Measurements from ENCODE around the gene CC2D2B. TPM values are rescaled to one million over a fixed set of nuclear protein-coding genes. Genes with fewer than 3 reads are reported as not detected.

Gene CC2D2B
- total and polyA plus RNA-seq, 2 of the 13 experiments (the other 11 are each of a cell fraction or from before 2014, with no cell fraction given), result 0.20 TPM; not detected in 1

DNA sequence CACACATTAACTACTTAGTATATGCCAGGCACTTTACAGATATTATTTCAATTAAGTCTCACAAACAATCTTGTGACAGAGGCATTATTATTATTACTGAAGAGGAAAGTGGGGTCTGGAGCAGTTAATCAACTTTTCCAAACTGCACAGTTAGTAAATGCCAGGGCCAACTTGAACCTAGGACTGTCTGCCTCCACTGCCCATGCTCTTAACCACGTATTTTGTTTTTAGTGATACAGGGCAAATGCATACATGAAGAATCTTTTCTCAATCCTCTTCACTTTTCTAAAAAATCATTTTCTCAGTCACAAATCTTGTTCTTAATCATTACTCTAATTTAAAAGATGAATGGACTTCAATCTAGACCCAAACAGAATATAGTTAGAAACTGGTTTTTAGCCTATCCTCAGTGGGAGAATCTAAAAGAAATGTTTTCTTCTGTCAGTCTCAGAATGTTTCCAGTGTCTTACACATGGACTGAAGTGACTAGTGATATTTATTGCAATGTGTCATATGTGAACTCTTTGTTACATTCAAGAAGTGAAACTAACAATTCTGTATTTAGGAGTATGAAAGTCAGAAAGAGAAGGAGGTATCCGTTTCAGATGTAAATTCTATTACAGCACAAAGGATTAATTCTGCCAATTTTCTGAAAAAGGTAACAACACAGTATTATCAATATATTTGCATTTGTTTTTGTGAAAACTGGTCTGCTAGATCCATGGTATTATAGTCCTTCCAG, 80.1 kb downstream of the CC2D2B start:
- intact Hi-C loops (cut with micrococcal nuclease; ENCODE audit: unreplicated experiment), result no loop called here
- no peak for DNase-seq (ENCODE audit: low spot score)
- no peaks in the 10 kb centered on the region for H3K27me3 ChIP-seq (ENCODE audit: control insufficient read depth in 1 of 2, insufficient read depth in 2 of 2, low read length in 2 of 2)
- in situ Hi-C loops (cut with HindIII; ENCODE audit: extremely low pct_ligation_motif_present, low pct_unique_long_range_greater_than_20kb), result no loop called here
- ChIA-PET CTCF (ENCODE audit: low intra/inter-chr PET ratio, low total read pairs) (no interaction called here), POLR2A (no interaction called here)
- H3K36me3 ChIP-seq (replicated peaks in 1 of 2; ENCODE audit: control insufficient read depth in 1 of 2, insufficient read depth in 2 of 2, low read length in 2 of 2), result no peaks in the 10 kb centered on the region
- no peaks in the 10 kb centered on the region for H3K79me2 ChIP-seq (ENCODE audit: insufficient read depth, low read length)
- no peak for FAIRE-seq
- H4K20me1 ChIP-seq (ENCODE audit: insufficient read depth, low read length), result no peaks in the 10 kb centered on the region
- no peak overlapping the region for H3K4me3 ChIP-seq (replicated peaks in 1 of 3; ENCODE audit: insufficient read depth in 1 of 3, low read depth in 2 of 3, low read length in 3 of 3)
- H3K9me3 ChIP-seq (ENCODE audit: low read length), result no peaks in the 10 kb centered on the region
- H3K4me2 ChIP-seq (ENCODE audit: low read depth, low read length), result no peak overlapping the region
- no peak for TF ChIP-seq SIN3B (IDR thresholded peaks at IDR 0.05; ENCODE audit: low read length)
- TF ChIP-seq ZBTB7B (CRISPR knock-in tag; IDR thresholded peaks at IDR 0.05), result no peak
- no peak for TF ChIP-seq ZNF263 (CRISPR knock-in tag; IDR thresholded peaks at IDR 0.05)
- TF ChIP-seq, protein P1, sequence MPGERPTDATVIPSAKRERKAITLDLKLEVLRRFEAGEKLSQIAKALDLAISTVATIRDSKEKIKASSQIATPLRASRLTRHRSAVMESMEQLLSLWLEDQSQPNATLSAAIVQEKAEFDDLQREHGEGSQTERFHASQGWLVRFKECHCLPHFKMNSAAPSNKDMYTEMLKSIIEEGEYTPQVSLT (CRISPR knock-in tag; IDR thresholded peaks at IDR 0.05; ENCODE audit: borderline replicate concordance, low read depth), result no peak
- no peak for TF ChIP-seq ZKSCAN1 (IDR thresholded peaks at IDR 0.05; ENCODE audit: low read length)
- TF ChIP-seq ZSCAN22 (CRISPR knock-in tag; IDR thresholded peaks at IDR 0.05), result no peak
- no peak for TF ChIP-seq ZNF496 (CRISPR knock-in tag; IDR thresholded peaks at IDR 0.05; ENCODE audit: insufficient replicate concordance)
- TF ChIP-seq, protein P2, sequence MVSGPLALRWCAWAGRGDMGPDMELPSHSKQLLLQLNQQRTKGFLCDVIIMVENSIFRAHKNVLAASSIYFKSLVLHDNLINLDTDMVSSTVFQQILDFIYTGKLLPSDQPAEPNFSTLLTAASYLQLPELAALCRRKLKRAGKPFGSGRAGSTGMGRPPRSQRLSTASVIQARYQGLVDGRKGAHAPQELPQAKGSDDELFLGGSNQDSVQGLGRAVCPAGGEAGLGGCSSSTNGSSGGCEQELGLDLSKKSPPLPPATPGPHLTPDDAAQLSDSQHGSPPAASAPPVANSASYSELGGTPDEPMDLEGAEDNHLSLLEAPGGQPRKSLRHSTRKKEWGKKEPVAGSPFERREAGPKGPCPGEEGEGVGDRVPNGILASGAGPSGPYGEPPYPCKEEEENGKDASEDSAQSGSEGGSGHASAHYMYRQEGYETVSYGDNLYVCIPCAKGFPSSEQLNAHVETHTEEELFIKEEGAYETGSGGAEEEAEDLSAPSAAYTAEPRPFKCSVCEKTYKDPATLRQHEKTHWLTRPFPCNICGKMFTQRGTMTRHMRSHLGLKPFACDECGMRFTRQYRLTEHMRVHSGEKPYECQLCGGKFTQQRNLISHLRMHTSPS (CRISPR knock-in tag; IDR thresholded peaks at IDR 0.05; ENCODE audit: low read depth), result no peak
- TF ChIP-seq, protein P3, sequence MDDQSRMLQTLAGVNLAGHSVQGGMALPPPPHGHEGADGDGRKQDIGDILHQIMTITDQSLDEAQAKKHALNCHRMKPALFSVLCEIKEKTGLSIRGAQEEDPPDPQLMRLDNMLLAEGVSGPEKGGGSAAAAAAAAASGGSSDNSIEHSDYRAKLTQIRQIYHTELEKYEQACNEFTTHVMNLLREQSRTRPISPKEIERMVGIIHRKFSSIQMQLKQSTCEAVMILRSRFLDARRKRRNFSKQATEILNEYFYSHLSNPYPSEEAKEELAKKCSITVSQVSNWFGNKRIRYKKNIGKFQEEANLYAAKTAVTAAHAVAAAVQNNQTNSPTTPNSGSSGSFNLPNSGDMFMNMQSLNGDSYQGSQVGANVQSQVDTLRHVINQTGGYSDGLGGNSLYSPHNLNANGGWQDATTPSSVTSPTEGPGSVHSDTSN (CRISPR knock-in tag; IDR thresholded peaks at IDR 0.05; ENCODE audit: borderline replicate concordance), result no peak
- no peak for TF ChIP-seq ZNF44 (CRISPR knock-in tag; IDR thresholded peaks at IDR 0.05)
- TF ChIP-seq FOSL2 (CRISPR knock-in tag; IDR thresholded peaks at IDR 0.05), result no peak
- no peak for TF ChIP-seq ZNF652 (CRISPR knock-in tag; IDR thresholded peaks at IDR 0.05; ENCODE audit: borderline replicate concordance, low read depth)
- H3K9ac ChIP-seq (ENCODE audit: insufficient read depth, low read depth, low read length), result no peak overlapping the region
- 19% methylated on average over 2 of the region's 2 CpGs for WGBS (ENCODE audit: low lambda C conversion rate)
- H2AFZ ChIP-seq (ENCODE audit: low read length), result no peak overlapping the region
- no peak for ATAC-seq
- no TSS peak for BruUV-seq (replicated peaks)
- H3K27ac ChIP-seq (ENCODE audit: extremely low read length, insufficient read depth, low read length), result no peak overlapping the region
- H3K4me1 ChIP-seq (ENCODE audit: insufficient read depth, low read length), result no peaks in the 10 kb centered on the region
